ENCODE measurements around the gene KIF5C. TPM values are rescaled to one million over a fixed set of nuclear protein-coding genes. Genes with fewer than 3 reads are reported as not detected.
A peak's percentile ranks its signal among the peaks of the same experiment; 100 is the strongest.

The KIF5C gene
- total RNA-seq, 1 experiment from 2014 or later, result 1.5 TPM

DNA sequence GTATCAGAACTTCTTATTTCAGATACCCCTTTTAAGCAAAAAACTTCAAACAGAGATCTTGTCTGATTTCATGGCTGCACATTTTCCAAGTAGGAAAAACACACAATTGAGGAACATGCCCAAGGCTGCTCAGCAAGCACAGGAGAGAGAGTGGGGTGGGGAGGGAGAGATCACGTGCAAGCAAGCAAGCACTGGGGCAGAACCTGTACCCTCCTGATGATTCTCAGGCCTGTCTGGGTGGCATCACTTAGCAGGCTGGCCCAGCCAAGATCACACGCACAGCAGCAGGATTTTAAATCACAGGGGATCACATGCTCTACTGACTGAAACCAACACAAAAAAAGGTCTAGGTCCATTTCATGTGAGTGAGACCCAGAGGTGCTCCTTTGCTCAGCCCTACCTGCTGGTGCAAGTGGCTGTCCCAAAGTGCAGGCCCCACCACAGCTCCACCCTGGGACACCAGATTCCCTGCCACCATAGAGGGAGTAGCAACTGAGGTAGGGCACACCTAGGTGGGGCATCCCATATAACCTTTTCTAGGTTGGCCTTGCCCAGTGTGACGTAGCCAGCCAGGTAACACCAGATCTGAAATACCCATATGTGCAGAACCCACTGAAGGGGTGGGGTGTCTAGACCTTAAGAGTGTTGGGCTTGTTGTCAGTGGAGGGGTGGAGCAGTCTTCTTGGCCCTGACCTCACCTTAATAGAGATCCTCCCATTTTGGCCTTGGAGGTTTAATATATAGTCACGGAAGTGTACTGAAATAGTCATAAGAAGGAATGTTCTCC lies 161.7 kb downstream of the KIF5C start:
- Mint-ChIP-seq H3K36me3 (ENCODE audit: insufficient read depth, unreplicated experiment) (peaks cover 6% of the 10 kb centered on the region), H3K27ac (ENCODE audit: unreplicated experiment) (no peak overlapping the region), H3K4me3 (ENCODE audit: unreplicated experiment) (peak overlapping the region; percentile 10), H3K9me3 (ENCODE audit: unreplicated experiment) (no peaks in the 10 kb centered on the region), H3K4me1 (ENCODE audit: low read depth, unreplicated experiment) (peaks cover 12% of the 10 kb centered on the region), H3K27me3 (ENCODE audit: insufficient read depth, unreplicated experiment) (no peaks in the 10 kb centered on the region)
- no peak for TF ChIP-seq CTCF (IDR thresholded peaks at IDR 0.05; ENCODE audit: insufficient read depth in 1 of 2, low read depth in 1 of 2, low read length in 1 of 2, severe bottlenecking in 1 of 2, unreplicated experiment in 1 of 2)
- Histone ChIP-seq H3K4me1 (no peaks in the 10 kb centered on the region), H3K9me3 (no peaks in the 10 kb centered on the region), H3K36me3 (ENCODE audit: control insufficient read depth, insufficient read depth, low read length) (peaks cover 2% of the 10 kb centered on the region; the same call in 1 of the 2 replicates), H3K27me3 (replicated peaks; ENCODE audit: control insufficient read depth, insufficient read depth, low read length) (no peaks in the 10 kb centered on the region), H3K4me3 (ENCODE audit: low read depth, low read length) (no peak overlapping the region)
- ChIA-PET CTCF (interaction anchor here (1.0 to 3.2 kb wide), 3 partner anchors 19 to 41 kb away, joined by 3 to 65 read pairs (median 5); no protein-coding TSS in a partner anchor), POLR2A (no interaction called here)
- BruUV-seq (replicated peaks), result no TSS peak
- no peak for DNase-seq
- intact Hi-C loops (cut with micrococcal nuclease; ENCODE audit: unreplicated experiment), result loop anchor here (5.0 kb wide), 1 partner anchor 296 kb away; the partner anchor contains the start of gene LYPD6

DNA sequence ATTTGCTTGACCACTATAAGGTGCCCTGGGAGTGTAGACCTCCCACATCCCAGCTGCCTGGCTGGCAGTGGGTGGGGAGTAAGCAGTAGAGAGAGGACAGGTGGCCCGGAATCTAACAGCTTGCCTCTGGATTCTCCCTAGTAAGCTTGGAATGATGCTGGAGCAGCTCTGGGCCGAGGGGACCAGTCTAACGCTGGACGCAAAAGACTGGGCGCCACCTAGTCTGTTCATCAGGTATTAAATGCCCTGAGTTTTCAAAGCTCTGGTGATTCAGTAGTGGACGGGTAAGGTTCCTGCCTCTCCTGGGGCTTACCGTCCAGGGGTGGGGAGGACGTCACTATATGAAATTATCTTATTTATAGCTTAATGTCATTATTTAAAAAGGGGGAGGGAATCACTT lies 162.8 kb downstream of the KIF5C start:
- Mint-ChIP-seq H3K27ac (ENCODE audit: unreplicated experiment) (peak overlapping the region; percentile 87), H3K9me3 (ENCODE audit: unreplicated experiment) (no peaks in the 10 kb centered on the region)
- peak; percentile 31 to 48 for TF ChIP-seq CTCF (IDR thresholded peaks at IDR 0.05; ENCODE audit: insufficient read depth in 1 of 2, low read depth in 1 of 2, low read length in 1 of 2, severe bottlenecking in 1 of 2, unreplicated experiment in 1 of 2)

GRCh38 chr2:149038442-149039212 lies 163.6 kb downstream of the KIF5C start, which contains the start of gene LYPD6B:
Gene LYPD6B (plus strand): TSS chr2:149038699. CDS start chr2:149130949, 92,250 bp downstream.
- no peaks in the 10 kb centered on the region for H3K9me3 ChIP-seq
- Mint-ChIP-seq H3K4me3 (ENCODE audit: unreplicated experiment) (peak within 1 kb of the TSS; percentile 86), H3K27me3 (ENCODE audit: insufficient read depth, unreplicated experiment) (no peaks in the 10 kb centered on the region), H3K27ac (ENCODE audit: unreplicated experiment) (peak within 1 kb of the TSS; percentile 87), H3K4me1 (ENCODE audit: low read depth, unreplicated experiment) (peaks cover 9% of the 10 kb centered on the region), H3K36me3 (ENCODE audit: insufficient read depth, unreplicated experiment) (peaks cover 6% of the 10 kb centered on the region), H3K9me3 (ENCODE audit: unreplicated experiment) (no peaks in the 10 kb centered on the region)
- peaks cover 2% of the 10 kb centered on the region; the same call in 1 of the 2 replicates for H3K36me3 ChIP-seq (ENCODE audit: control insufficient read depth, insufficient read depth, low read length)
- H3K27me3 ChIP-seq (replicated peaks; ENCODE audit: control insufficient read depth, insufficient read depth, low read length), result no peaks in the 10 kb centered on the region
- peak in 1 of 2 experiments; percentile 52 for TF ChIP-seq CTCF (IDR thresholded peaks at IDR 0.05; ENCODE audit: insufficient read depth in 1 of 2, low read depth in 1 of 2, low read length in 1 of 2, severe bottlenecking in 1 of 2, unreplicated experiment in 1 of 2)
- H3K4me3 ChIP-seq (ENCODE audit: low read depth, low read length), result peak within 1 kb of the TSS; percentile 86
- DNase-seq, result peak; percentile 83 to 92
- ChIA-PET POLR2A (interaction anchor here (0.9 kb wide), 1 partner anchor 9 kb away, joined by 3 read pairs; no protein-coding TSS in a partner anchor), CTCF (interaction anchor here (0.6 to 3.2 kb wide), 8 partner anchors 17 to 535 kb away, joined by 3 to 65 read pairs (median 6); partner anchors contain the start of gene LYPD6)
- no TSS peak for BruUV-seq (replicated peaks)
- no peaks in the 10 kb centered on the region for H3K4me1 ChIP-seq
- intact Hi-C loops (cut with micrococcal nuclease; ENCODE audit: unreplicated experiment), result loop anchor here (1.0 to 5.0 kb wide), 7 partner anchors 10 to 522 kb away; partner anchors contain the start of gene LYPD6

More for the DNA sequence above, 162.8 kb downstream of the KIF5C start:
- H3K4me1 Mint-ChIP-seq (ENCODE audit: low read depth, unreplicated experiment), result peaks cover 12% of the 10 kb centered on the region
- Histone ChIP-seq H3K4me3 (ENCODE audit: low read depth, low read length) (peak overlapping the region; percentile 86), H3K9me3 (no peaks in the 10 kb centered on the region), H3K4me1 (no peaks in the 10 kb centered on the region), H3K36me3 (ENCODE audit: control insufficient read depth, insufficient read depth, low read length) (peaks cover 2% of the 10 kb centered on the region; the same call in 1 of the 2 replicates), H3K27me3 (replicated peaks; ENCODE audit: control insufficient read depth, insufficient read depth, low read length) (no peaks in the 10 kb centered on the region)
- H3K4me3 Mint-ChIP-seq (ENCODE audit: unreplicated experiment), result peak overlapping the region; percentile 86
- peaks cover 6% of the 10 kb centered on the region for H3K36me3 Mint-ChIP-seq (ENCODE audit: insufficient read depth, unreplicated experiment)
- CTCF ChIA-PET, result interaction anchor here (0.5 to 3.2 kb wide), 11 partner anchors 10 to 1017 kb away, joined by 3 to 65 read pairs (median 5); partner anchors contain the start of genes MBD5 and ORC4
- intact Hi-C loops (cut with micrococcal nuclease; ENCODE audit: unreplicated experiment), result loop anchor here (1.0 to 5.0 kb wide), 7 partner anchors 10 to 523 kb away; partner anchors contain the start of gene LYPD6
- H3K27me3 Mint-ChIP-seq (ENCODE audit: insufficient read depth, unreplicated experiment), result no peaks in the 10 kb centered on the region
- DNase-seq, result peak; percentile 66 to 68
- POLR2A ChIA-PET, result no interaction called here
- BruUV-seq (replicated peaks), result TSS peak; percentile 82

All from Caco-2 (cell line).